HG02642 (cell line): ENCODE measurements around the gene EBF4.

Experiments
- ATAC-seq: cut with Tn5 transposase; IDR thresholded peaks from one replicate; pipeline ENCODE4 v1.9.1; 2021; ENCODE audit warnings: mild to moderate bottlenecking; ENCODE audit not compliant: unreplicated experiment, poor library complexity

The EBF4 gene

DNA sequence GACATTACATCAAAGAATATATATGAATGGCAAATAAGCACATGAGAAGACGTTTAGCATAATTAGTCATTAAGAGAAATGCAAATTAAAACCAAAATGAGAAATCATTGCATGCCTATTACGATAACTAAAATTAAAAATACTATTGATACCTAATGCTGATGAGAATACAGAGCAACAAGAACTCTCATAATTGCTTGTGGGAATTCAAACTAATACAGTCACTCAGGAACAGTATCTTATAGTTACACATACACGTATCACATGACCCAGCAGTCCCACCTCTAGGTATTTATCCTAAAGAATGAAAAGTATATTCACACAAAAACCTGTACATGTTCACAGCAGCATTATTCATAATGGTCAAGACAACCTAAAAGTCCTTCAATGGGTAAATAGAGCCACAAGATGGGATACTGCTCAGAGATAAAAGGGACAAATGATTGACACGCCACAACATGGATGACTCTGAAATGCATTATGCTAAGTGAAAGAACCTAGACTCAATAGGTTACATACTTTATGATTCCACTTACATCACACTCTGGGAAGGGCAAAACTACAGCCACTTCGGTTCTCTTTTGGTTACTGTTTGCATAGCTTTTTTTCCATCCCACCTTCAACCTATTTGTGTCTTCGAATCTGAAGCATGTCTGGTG lies 91.5 kb downstream of the EBF4 start:
- no peak for ATAC-seq

DNA sequence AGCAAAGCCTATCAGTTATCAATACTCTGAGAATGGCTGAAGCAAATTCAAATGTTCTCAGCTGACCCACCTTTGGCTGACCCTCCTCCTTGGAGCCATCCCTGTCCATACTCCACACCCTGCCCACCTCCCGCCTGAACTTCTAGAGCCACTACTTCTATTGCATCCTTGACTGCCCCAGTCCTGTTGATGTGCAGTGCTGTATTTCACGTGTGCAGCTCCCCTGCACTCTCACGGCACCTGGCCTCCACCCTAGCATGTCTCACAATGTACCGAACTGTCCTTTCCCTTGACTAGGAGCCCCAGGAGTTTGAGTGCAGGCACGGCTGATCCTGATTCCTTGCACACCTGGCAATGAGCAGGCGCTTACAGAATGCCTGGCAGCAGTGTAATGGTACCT lies 100.9 kb downstream of the EBF4 start:
- ATAC-seq: no peak

DNA sequence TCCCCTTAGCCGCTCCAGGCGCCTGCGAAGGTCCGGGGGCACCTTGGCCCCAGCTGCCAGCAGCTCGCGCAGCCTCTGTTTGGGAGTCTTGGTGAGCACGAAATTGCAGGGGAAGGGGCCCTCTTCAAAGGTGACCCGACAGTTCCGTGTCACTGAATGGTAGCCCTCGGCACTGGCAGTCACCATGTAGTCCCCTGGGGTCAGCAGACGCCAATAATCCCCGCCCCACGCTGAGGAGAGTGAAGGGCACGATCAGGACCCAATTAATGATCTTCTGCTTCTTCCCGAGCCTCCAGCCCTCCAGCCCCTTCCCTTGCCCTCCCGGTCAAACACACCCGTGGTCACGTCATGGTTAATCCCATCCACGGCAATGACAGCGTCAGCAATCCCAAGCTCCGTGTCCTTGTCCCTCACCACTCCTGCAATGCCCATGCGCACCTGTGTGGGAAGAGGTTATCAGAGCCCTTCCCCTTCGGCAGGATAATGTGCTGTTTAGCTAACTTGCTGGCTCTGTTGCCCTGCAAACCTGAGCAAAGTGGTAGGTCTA lies 101.7 kb downstream of the EBF4 start:
- no peak for ATAC-seq

DNA sequence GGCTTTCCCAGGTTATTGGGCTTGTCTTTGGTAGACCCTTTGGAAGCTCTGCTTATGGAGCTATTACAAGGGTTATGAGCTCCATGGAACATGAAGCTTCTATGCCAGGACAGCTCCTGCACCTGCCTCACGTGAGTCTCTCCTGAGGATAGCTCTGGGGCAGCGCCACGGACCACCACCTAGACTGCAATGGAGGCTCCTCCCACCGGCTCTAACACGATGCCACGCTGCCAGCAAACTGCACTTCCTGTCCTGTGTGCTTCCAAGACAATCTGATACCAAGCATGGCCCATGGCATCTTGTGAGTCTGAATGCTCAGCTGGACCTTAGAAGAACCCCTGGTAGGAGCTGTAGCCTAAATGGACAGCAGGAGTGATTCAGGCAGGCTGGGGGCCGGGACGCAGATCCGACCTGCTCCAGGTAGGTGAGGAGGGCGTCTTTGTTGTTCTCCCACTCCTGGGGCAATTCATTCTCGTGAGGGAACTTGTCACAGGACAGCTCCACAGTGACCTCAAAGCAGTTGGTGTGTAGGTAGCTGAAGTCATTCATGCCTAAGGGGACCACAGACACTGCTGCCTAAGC lies 102.4 kb downstream of the EBF4 start:
- ATAC-seq: no peak

DNA sequence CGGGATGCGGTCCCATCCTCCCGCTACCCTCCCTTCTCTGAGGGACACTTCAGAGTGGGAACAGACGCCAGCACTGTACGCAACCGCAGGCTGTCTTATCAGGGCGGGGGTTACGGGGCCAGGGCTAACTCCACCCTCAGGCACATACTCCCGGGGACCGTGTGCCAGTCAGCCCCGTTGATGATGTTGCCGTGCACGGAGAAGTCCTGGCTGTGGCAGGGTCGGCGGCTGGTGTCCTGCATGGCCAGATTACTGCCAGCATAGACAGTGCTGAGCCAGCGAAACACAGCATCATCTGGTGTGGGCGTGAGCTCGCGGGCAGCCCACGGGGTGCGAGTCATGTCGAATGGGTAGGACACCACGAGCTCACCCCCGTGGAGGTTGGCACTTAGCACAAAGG lies 102.9 kb downstream of the EBF4 start:
- ATAC-seq: no peak

DNA sequence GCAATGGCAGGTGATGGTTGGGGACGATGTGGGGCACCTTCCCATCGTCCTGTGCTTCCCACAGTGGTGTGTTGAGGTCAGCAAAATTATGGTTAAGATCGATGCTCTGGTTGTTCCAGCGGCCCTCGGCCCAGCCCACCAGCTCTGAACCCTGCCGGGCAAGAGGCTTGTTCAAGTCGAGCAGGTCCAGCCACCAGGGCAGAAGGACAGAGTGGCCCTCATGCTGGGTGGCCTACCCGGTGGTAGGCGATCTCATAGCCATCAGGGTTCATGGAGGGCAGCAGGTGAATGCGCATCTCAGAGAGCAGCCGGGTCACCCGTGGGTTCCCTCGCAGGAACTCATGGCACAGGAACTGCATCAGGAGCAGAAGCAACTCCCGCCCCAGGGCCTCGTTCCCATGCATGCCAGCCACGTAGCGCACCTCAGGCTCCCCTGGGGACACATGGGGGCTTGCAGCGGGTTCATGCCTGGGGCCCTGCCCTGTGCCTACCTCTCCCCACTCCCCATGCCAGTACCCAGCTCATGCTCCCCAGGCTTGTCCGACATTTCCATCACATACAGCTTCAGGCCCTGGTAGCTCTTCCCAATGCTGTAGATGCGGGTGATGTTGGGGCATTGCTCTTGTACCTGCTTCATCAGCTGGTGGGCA lies 103.6 kb downstream of the EBF4 start:
- no peak for ATAC-seq

DNA sequence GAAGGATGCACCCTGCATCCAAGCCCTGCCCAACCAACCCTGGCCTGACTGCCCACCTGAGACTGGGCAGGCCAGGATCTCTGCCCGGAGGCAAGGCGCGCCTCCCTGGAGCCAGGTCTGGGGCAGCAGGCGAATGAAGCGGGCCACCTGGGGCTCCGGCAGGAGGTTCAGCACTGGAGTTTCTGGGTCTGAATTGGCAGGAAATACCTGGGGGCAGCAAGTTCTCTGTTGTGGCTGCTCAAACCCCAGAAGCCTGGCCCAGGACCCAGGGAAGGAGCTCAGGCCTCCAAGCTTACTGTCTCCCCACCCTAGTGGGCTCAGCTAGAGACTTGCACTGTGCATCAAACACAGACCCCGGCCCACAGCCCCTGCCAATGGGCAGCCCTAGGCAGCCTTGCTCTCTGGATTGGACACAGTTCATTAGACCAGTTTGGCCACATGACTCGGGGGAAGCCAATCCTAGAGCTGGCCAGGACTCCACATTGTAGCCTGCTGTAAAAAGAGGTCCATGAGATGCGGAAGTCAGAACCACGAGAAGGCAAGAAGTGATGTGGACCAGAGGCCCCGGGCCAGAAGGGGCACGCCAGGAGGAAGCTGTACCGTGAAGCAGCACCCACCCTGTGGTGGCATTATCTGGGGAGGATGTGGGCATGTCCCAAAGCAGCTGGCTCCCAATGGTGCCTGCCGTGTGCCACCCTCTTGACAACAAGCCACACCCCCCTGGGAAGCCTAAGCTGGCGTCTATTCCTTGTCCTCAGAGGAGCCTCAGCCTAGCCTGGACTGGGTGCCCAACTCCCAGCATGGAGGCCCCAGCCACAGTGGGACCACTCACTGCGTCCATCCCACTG lies 104.8 kb downstream of the EBF4 start:
- no peak for ATAC-seq

DNA sequence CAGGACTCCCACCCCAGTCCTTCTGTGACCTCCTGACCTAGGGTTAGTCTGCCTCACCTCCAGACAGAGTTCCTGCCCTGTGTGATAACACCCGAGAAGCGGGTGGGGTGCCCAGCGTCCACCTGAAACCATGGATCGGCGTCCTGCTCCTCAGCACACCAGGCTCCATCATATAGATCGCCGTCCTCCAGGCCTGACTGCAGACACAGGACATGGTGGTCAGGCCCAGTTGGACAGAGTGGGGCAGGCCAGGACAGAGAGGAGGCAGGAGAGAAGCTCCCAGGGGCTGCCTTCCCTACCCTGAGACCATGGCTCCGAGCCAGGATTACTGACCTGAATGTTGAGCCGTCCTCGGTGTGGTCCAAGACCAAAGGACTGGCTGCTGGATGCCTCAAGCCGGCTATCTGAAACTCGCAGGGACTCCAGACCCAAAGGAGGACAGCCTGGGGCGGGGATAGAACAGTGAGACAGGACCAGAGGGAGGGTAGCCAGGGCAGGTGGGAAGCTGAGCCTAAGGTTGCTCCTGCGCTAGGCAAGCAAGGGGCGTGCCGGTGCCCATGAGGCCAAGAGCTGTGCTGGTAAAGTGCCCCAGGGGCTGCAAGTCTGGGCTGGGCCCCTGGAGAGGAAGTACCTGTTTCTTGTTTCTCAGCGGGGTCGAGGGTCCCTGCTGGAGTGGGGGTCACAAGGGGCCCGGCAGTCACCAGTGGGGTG lies 105.7 kb downstream of the EBF4 start:
- no peak for ATAC-seq

DNA sequence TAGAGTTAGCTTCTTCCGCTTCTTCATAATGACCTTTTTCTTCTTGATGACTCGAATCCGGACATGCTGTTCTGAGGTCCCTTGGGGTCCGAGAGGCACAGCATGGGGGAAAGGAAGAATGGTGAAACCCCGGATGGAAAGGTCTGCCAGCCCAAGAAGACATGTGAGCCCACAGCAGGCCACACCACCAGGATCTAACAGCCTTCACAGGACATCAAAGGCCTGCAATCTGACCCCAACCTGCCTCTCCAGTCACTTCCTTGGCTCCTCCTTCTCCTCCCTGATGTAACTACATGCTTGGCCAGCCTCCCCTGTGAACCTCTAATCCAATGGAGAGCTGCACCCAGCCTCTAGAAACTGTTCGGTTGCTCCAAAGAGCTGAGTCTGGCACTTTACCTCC lies 106.2 kb downstream of the EBF4 start:
- no peak for ATAC-seq

DNA sequence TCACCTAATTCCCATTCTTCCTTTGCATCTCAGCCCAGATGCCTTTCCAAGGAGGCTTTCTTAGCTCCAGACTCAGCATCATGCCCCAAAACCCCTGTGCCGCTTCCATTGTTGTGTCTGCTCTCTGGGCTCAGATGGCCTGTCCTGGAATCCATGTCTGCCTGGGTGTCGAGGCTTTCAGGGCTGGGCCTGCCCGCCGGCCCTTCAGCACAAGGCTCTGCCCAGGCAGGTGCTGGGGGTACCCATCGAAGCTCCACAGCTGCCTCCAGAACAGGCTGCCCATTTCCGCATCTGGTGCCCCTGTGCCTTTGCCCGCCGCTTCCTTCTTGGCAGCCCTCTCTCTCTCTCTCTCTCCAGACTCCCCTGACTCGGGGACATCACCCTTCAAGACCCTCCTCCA lies 106.7 kb downstream of the EBF4 start:
- ATAC-seq: no peak

DNA sequence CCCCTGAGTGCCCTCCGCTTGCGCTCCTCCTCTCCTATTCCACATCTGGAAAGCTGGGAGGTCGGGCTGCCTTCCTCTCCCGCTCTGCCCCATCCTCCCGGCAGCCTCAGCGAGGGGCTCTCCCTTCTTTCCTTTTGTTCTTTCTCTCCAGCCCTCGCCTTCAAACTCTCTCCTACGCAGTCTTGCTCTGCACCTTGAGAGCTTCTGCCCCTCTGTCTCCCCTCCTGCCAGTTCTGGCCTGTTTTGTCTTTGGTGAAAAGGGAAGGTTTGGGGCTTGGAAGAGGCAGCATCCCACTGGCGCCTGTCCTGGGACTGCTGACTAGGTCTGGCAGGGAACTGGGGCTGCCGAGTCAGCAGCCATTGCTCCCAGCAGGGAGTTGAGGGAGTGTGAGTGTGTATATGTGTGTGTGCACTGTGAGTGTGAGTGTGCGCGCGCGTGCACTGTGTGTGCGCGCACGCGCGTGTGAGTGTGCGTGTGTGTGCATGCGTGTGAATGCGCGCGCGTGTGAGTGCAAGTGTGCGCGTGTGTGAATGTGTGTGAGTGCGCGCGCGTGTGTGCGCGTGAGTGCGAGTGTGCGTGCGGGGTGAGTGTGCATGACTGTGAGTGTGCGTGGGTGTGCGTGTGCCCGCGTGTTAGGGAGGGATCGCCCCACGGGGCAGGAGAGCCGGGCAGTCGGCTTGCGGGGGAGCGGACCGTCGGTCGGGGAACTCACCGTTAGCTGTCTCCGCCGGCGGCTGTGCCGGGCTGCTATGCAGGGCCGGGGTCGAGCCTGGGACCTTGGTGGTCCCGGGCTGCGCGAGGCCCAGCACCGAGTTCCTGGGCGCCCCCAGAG lies 107.3 kb downstream of the EBF4 start:
- ATAC-seq: no peak

DNA sequence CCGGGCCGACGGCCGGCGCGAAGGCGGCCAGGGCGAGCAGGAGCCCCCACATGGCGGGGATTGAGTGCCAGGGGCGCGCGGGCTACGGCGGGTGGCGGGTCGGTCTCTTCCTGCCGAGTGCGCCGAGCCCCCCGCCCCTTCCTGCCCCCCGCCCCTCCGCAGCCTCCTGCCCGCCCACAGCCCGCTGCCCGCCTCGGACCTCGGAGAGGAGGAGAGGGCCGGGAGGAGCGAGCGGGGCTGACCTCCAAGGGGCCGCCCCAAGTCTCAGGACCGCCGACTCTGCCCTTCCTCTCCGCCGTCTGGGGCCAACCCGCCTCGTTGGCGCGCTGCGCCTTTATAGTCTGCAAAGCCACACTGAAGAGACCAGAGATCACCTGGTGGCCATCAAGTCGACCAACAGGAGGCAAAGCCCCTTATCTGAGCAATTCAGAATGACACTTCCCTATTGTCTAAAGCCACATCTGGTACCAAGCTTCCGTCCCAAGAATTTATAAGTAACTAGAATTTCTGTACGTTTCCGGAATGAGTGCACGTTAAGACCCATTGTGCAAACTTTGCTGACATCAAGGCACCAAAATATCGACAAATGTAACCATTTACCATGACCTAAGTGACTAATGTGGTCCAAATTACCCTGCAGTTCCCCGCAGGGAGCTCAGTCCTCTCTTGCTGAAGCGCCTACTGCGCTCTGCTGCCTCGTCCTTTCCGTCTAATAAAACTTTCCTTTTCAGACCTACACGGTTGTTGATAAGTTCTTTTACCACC lies 108.1 kb downstream of the EBF4 start, which contains the start of gene CPXM1:
Gene CPXM1 (minus strand): TSS at position 107 of the 765 bp plus-strand sequence. CDS start 55 bp downstream, at position 52.
- no peak for ATAC-seq

DNA sequence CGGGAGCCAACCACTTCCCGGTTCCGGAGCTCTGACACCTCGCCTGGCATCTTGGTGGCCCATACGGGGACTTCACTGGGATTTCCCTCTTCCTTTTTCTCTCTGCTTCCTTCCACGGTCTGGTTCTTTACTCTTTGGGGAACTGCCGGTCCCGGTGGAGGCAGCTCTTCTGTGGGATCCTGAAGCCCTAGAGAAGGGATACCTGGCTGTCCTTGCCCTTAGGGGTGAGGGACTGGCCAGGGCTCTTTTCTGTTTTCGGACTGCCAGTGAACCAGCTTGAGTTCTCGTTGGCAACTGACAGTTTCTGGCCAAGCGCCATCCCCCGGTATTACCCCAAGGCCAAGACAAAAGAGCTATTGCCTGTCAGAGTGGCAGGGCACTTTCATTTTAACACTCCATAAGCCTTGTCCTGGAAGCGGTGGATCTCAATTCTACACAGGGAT lies 108.7 kb downstream of the EBF4 start:
- ATAC-seq: no peak

DNA sequence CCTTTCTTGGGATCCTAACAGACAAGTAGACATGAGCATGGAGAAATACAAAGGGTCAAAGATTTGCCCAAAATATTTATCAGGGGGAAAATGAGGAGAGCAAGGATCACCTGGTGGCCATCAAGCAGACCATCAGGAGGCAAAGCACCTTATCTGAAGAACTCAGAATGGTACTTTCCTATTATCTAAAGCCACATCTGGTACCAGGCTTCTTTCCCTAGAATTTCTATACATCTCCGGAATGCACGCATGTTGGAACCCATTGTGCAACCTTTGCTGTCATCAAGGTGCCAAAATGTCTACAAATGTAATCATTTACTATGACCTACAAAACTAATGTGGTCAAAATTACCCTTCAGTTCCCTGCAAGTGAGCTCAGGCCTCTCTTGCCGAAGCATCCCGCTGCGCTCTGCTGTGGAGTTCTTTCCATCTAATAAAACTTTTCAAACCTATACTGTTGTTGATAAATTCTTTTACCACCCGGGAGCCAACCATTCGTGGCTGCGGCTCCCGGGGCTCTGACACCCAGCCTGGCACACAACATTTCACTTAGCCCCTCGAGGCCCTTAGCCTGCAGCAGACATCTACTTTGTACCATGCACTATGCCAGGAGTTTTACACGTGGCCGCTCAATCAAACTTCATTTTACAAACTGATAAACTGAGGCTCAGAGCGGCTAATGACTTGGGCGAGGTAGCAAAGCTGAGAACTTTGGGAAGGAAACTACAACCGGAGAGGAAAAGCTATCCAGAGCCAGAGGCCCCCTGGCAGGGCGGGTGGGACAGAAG lies 111.7 kb downstream of the EBF4 start:
- ATAC-seq: no peak

DNA sequence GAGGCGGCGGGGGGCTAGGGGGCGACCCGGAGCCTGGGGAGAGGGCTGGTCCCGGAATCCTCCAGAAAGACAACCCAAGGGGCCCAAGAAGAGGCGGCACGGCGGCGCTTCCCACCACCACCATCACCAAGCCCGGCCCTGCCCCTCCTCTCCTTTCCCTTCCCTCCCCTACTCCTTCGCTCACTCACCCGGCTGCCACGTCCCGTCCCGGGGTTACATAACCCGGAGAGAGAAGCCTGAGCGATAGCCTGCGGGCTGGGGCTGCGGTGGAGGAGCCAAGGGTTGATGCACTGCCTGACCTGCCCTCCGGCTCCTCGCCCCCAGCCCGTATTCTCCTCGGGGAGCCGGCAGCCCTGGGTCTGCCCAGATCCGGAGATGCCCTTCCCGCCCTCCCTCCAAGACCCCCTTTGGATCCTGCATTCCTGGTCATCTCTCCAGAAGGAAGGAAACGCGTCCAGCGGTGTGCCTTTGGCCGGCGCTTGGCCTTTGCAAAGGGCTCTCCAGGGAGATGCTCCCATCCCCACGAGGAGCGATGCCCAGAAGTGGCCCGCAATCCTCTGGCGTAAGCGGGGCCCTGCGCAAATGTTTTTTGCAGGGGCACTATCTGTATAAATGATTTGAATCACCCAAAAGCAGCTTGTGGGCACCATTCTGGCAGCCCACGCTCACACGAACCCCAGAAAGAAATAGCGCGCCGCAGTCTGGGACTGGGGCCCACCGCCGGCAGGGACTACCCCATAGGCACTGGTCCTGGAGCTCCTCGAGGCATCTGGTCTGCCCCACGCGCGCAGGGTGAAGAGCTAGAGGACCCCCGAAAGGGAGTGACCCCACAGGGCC lies 112.5 kb downstream of the EBF4 start:
- no peak for ATAC-seq

DNA sequence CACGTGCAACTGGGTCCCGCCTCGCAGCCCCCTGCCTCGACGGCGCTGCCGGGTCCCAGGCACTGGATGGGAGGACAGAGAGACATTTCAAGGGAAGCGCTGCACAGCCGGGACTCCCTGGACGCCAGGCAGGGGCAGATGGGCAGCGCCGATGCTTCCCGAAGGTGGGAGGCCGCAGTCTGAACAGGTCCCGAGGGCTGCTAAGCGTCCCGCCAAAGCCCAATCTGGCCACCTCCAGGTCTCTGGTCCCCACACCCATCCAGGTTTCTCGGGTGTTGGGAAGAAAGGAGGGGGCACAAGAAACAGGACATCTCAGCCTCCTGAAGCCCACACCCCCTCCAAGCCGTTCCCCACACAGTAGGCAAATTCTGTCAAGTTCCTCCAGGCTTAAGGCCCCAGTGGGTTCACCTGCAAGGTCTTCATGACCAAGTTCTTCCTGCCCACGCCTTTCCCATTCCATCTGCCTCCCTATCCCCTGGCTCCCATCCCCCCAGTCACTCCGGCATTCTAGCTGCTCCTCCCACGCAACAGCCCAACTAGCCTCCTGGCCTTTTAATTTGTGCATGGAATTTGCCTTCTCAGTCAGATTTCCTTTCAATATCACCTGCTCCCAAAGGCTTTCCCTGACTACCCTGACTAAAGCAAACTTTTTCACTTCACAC lies 113.2 kb downstream of the EBF4 start:
- no peak for ATAC-seq
